Kidney epithelial cell (primary cell): ENCODE results near the gene ANKRD45. TPM values are rescaled to one million over a fixed set of nuclear protein-coding genes. Genes with fewer than 3 reads are reported as not detected.
"Not testable (repeated sequence)": the region's sequence is repeated elsewhere in the genome, so short reads cannot be mapped to it uniquely, and the experiment has no call there.

Source experiments
- DNase-seq: peaks from one replicate; pipeline ENCODE4 v3.0.0-alpha.2; 2010; ENCODE audit warnings: low read depth
- H3K27me3 ChIP-seq: 2 replicates; pipeline ENCODE4 v1.6.0; 2011; ENCODE audit warnings: low read length; ENCODE audit not compliant: control insufficient read depth, insufficient read depth
- H3K36me3 ChIP-seq: 2 replicates; pipeline ENCODE4 v1.5.1; 2011; ENCODE audit warnings: low read length; ENCODE audit not compliant: control insufficient read depth, insufficient read depth
- H3K4me3 ChIP-seq: 2 replicates; pipeline ENCODE4 v1.5.1; 2011; ENCODE audit warnings: low read depth, mild to moderate bottlenecking, control low read depth, low read length
- total RNA-seq: library from RNA; depleted of rRNA; stranded (reverse); fragments of >200 nt; gene quantifications from 2 replicates; pipeline ENCODE4 v1.2.3, GENCODE V29; 2015
- TF ChIP-seq, protein P1 (sequence below): IDR thresholded peaks from 2 replicates; pipeline ENCODE4 v1.5.1; 2011; ENCODE audit warnings: mild to moderate bottlenecking, moderate library complexity, low read length, control low read depth, inconsistent platforms; ENCODE audit not compliant: insufficient read depth, poor library complexity, severe bottlenecking

The ANKRD45 gene
- total RNA-seq, 1 donor from 2014 or later, result 0.67 TPM

DNA sequence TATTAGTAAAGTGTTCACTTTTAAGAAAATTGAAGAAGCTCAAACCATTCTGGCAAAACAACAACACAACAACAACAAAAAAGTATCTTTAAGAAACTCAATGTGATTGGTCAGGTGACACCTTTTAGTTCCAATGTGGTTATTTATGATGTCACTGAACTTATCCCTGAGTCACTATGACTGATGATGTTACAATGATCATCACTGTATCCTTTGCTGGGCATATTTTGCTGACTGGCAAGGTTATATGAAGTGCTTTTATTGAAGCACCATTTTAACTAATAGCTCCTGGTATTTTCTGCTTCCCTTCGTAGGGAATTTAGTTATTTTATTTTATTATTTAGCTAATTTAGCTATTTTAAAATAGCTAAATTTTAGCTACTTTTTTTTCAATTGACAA, 34.5 kb downstream of the ANKRD45 start, which contains the start of gene TEX50:
Gene TEX50, plus strand, starts transcription at position 223 of the 400 bp plus-strand sequence. CDS start 184 bp downstream, outside the sequence.
- Histone ChIP-seq H3K4me3 (no peak within 1 kb of the TSS), H3K36me3 (no peaks in the 10 kb centered on the region), H3K27me3 (no peaks in the 10 kb centered on the region)
- TF ChIP-seq, protein P1, sequence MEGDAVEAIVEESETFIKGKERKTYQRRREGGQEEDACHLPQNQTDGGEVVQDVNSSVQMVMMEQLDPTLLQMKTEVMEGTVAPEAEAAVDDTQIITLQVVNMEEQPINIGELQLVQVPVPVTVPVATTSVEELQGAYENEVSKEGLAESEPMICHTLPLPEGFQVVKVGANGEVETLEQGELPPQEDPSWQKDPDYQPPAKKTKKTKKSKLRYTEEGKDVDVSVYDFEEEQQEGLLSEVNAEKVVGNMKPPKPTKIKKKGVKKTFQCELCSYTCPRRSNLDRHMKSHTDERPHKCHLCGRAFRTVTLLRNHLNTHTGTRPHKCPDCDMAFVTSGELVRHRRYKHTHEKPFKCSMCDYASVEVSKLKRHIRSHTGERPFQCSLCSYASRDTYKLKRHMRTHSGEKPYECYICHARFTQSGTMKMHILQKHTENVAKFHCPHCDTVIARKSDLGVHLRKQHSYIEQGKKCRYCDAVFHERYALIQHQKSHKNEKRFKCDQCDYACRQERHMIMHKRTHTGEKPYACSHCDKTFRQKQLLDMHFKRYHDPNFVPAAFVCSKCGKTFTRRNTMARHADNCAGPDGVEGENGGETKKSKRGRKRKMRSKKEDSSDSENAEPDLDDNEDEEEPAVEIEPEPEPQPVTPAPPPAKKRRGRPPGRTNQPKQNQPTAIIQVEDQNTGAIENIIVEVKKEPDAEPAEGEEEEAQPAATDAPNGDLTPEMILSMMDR, result no peak
- DNase-seq, result no peak

DNA sequence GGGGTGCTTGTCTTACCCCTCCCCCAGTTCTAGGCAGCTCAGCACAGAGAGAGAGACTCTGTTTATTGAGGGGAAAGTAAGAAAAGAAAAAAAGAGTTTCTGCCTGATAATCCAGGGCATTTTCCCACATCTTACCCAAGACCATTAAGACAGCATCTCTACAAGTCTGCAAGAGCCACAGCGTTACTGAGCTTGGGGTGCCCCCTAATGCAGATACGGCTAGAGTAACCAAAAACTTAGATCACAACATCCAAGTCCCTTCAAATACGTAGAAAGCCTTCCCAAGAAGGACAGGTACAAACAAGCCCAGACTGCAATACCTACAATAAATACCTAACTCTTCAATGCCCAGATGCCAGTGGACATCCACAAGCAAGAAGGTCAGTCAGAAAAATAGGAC, 40.8 kb downstream of the ANKRD45 start:
- H3K4me3 ChIP-seq, result no peak overlapping the region
- TF ChIP-seq, protein P1, result no peak
- no peak for DNase-seq
- H3K36me3 ChIP-seq, result no peaks in the 10 kb centered on the region
- no peaks in the 10 kb centered on the region for H3K27me3 ChIP-seq

DNA sequence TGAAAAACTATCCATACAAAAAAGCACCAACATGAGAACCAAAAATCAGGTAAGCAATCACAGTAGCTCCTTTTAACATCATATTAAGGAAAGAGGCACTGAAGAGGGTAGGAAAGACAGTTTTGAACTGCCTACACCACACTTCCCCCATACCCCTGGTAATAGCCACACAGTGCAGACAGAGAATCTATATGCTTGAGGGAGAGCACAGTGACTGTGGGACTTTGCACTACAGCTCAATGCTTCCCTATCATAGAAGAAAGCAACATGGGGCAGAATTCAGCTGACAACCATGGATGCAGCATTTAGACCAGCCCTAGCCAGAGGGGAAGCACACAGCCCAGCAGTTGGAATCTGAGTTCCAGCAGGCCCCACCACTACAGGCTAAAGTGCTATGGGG, 42.4 kb downstream of the ANKRD45 start:
- DNase-seq, result no peak
- H3K27me3 ChIP-seq, result no peaks in the 10 kb centered on the region
- H3K36me3 ChIP-seq, result no peaks in the 10 kb centered on the region
- TF ChIP-seq, protein P1, result no peak
- H3K4me3 ChIP-seq, result no peak overlapping the region

DNA sequence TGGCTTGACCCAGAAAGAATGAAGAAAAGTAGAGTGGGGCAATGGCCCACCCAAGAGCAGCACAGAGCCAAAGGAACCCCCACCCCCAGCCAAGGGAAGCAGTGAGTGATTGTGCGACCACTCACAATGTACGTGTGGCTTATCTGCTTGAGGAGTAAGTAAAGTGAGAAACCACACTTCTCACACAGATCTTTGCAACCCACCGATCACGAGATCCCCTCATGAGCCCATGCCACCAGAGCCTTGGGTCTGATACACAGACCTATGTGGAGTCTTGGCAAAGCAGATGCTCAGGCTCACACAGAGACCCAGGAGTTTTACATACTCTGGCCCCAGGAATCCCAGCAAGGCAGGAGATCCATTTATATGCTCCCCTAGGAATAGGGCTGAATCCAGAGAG, 52.8 kb downstream of the ANKRD45 start:
- Histone ChIP-seq H3K27me3 (no peaks in the 10 kb centered on the region), H3K36me3 (no peaks in the 10 kb centered on the region), H3K4me3 (no peak overlapping the region)
- DNase-seq, result no peak
- TF ChIP-seq, protein P1, result no peak

DNA sequence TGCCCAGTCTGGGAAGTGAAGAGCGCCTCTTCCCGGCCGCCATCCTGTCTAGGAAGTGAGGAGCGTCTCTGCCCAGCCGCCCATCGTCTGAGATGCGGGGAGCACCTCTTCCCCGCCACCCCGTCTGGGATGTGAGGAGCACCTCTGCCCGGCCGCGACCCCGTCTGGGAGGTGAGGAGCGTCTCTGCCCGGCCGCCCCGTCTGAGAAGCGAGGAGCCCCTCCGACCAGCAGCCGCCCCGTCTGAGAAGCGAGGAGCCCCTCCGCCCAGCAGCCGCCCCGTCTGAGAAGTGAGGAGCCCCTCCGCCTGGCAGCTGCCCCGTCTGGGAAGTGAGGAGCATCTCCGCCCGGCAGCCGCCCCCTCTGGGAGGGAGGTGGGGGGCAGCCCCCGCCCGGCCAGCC, 56.6 kb downstream of the ANKRD45 start:
- H3K4me3 ChIP-seq, H3K27me3 ChIP-seq, DNase-seq, H3K36me3 ChIP-seq: not testable (repeated sequence)

DNA sequence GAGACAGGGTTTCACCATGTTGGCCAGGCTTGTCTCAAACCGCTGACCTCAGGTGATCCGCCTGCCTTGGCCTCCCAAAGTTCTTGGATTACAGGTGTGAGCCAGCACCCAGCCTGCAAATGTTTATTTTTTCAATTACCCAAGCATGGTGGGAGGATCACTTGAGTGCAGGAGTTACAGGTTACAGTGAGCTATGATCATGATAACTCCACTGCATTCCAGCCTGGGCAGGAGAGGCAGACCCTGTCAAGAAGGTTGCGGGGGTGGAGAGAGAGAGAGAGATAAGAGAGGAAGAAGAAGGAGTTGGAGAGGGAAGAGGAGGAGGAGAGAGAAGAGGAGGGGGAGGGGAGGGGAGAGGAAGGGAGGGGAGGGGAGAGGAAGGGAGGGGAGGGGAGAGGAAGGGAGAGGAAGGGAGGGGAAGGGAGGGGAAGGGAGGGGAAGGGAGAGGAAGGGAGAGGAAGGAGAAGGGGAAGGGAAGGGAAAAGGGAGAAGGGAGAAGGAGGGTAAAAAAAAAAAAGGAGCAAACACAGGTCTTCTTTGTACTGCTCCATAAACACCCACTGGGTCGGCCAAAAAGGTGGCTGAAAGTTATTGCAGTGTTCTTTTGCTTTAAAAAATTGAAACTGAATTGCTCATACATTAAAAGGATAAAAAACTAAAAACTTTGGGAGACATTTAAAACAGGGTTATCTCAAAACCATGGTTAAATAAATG, 61.0 kb downstream of the ANKRD45 start:
- TF ChIP-seq, protein P1, result no peak
- Histone ChIP-seq H3K4me3 (no peak overlapping the region), H3K36me3 (no peaks in the 10 kb centered on the region), H3K27me3 (no peaks in the 10 kb centered on the region)
- DNase-seq, result no peak
